Skeletal muscle cell (primary cell): ENCODE results near the gene SMAD3.
A peak's percentile ranks its signal among the peaks of the same experiment; 100 is the strongest.
"Not testable (repeated sequence)": the region's sequence is repeated elsewhere in the genome, so short reads cannot be mapped to it uniquely, and the experiment has no call there.

Experiments
- DNase-seq: peaks from one replicate; pipeline ENCODE4 v3.0.0-alpha.2; 2010; ENCODE audit warnings: low read depth
- H3K4me3 ChIP-seq: 2 replicates; pipeline ENCODE4 v1.5.1; 2011; ENCODE audit warnings: low read depth, mild to moderate bottlenecking, control low read depth, low read length, moderate library complexity

SMAD3 gene

GRCh38 chr15:67065531-67066005 lies at the start of gene SMAD3:
TSS of gene SMAD3 (plus strand) at chr15:67065602. CDS start at chr15:67066155, 553 bp downstream.
- DNase-seq, result peak; percentile 85
- H3K4me3 ChIP-seq, result peak within 1 kb of the TSS; percentile 83

GRCh38 chr15:67017311-67017710 lies 48.1 kb upstream of the SMAD3 start:
- DNase-seq, result no peak
- H3K4me3 ChIP-seq, result no peak overlapping the region

DNA sequence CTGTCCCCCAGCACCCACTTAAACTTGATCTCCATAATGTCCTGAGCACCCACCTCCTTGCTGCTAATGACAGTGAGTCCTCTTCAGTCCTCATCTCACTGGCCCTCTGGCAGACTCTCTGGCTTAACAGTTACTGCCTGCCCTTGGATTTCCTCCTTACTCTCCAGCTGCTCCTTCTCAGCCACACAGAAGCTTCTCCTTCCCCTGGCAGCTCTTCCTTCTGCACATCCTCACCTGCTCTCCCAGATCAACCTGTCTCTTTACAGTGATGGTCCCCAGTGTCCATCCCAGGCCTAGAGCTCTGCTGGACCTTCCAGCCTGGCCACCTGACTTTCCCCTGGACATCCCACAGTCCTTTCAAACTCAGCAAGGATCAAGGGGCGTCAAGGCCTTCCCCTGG lies 47.4 kb upstream of the SMAD3 start:
- no peak overlapping the region for H3K4me3 ChIP-seq
- DNase-seq, result no peak

DNA sequence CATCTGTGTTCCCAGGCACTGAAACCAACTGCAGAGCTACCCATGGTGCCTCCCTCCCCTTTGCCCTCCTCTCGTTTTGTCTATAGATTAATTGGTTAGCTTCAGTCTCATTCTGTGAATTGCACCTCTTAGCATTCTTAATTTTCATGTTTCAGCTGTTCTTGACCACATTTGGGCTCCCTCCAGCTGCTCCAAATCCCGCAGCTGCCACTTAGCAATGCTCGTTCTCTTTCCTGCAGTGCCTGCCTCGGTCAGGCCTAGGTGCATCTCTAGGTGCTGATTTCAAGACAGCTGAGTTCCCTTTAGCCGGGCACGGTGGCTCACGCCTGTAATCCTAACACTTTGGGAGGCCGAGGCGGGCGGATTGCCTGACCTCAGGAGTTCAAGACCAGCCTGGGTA lies 47.0 kb upstream of the SMAD3 start:
- DNase-seq, result no peak
- H3K4me3 ChIP-seq, result no peak overlapping the region

DNA sequence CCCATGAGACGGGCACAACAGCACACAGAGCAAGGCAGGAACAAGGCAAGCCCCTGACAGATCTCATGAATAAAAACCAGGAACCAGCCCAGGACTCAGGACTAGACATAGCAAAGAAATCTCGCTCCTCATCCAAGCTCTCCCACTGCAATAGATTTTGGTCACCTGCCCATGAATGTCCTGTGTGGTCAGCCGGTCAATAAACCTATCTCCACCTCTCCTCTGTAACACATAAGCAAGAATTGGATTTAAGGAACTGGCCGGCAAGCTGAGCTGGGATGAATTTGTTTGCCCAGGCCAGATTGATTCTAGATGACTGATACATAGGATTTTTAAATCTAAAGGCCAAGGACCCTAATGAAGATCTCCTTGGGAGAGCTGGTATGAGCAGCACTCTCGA lies 46.3 kb upstream of the SMAD3 start:
- no peak for DNase-seq
- no peak overlapping the region for H3K4me3 ChIP-seq

DNA sequence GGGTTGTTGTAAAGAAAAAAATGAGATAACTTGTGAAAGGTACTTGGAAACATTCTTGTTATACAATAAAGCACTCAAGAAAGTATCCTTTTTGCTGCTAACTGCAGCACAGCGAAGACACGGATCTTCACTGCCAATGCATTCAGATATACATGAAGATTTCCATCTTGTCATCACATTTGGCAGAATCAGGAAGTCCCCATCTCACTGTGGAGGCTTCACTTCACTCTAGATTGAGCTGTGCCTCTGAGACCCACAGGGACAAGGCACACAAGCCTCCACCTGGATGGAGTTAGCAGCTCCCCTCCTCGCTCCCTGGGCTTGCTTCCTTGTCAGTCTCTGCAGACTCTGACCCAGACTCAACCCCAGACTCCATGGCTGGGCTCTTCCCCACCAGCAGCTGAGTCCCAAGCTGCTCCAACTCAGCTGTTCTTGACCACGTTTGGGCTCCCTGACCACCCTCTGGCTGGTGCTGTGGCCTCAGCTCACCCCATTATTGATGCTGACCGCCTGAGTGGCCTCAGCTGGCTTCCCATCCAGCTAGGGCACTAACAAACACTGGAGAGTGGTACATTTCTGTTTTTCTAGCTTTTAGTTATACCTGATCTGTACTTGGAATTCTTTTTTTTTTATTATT lies 45.4 kb upstream of the SMAD3 start:
- no peak overlapping the region for H3K4me3 ChIP-seq
- no peak for DNase-seq

GRCh38 chr15:67020668-67021067 lies 44.7 kb upstream of the SMAD3 start:
- not testable (repeated sequence) for H3K4me3 ChIP-seq, DNase-seq

DNA sequence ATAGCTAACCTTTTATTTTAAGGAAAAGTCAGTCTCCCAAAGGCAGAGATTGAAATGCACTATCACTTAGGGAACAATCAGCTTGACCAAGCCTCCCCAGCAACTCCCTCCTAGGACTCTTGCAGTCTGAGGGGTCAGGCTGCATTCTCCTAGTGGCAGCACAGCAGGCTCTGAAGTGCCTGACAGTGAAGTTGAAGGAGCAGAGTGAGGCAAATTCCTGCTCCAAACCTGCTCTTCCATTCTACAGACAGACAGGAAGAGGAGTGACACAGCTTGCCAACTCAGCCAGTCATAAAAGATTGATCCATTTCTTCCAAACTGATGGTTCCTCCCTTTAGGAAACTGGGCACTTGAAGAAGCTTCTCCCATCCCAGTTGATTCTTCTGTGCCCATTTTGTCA lies 43.9 kb upstream of the SMAD3 start:
- DNase-seq, result no peak
- no peak overlapping the region for H3K4me3 ChIP-seq

- no peak overlapping the region for H3K4me3 ChIP-seq
- no peak for DNase-seq
Measured at GRCh38 chr15:67022587-67023105, 42.8 kb upstream of the SMAD3 start.

- DNase-seq, result no peak
- H3K4me3 ChIP-seq, result no peak overlapping the region
Measured at GRCh38 chr15:67023517-67024313, 41.7 kb upstream of the SMAD3 start.

GRCh38 chr15:67024314-67024997 lies 40.9 kb upstream of the SMAD3 start:
- peak; percentile 92 for DNase-seq
- no peak overlapping the region for H3K4me3 ChIP-seq

GRCh38 chr15:67024998-67025368 lies 40.4 kb upstream of the SMAD3 start:
- no peak overlapping the region for H3K4me3 ChIP-seq
- DNase-seq, result no peak

- no peak overlapping the region for H3K4me3 ChIP-seq
- DNase-seq, result no peak
Measured at GRCh38 chr15:67025719-67026609, 39.4 kb upstream of the SMAD3 start.

GRCh38 chr15:67026610-67026967 lies 38.8 kb upstream of the SMAD3 start:
- no peak for DNase-seq
- H3K4me3 ChIP-seq, result no peak overlapping the region

DNA sequence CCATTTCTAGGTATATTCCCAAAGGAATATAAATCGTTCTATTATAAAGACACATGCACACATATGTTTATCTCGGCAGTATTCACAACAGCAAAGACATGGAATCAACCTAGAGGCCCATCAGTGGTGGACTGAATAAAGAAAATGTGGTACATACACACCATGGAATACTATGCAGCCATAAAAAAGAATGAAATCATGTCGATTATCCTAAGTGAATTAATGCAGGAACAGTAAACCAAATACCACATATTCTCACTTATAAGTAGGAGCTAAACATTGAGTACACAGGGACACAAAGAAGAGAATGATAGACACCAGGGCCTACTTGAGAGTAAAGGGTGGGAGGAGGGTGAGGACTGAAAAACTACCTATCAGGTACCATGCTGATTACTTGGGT lies 37.0 kb upstream of the SMAD3 start:
- not testable (repeated sequence) for H3K4me3 ChIP-seq, DNase-seq

DNA sequence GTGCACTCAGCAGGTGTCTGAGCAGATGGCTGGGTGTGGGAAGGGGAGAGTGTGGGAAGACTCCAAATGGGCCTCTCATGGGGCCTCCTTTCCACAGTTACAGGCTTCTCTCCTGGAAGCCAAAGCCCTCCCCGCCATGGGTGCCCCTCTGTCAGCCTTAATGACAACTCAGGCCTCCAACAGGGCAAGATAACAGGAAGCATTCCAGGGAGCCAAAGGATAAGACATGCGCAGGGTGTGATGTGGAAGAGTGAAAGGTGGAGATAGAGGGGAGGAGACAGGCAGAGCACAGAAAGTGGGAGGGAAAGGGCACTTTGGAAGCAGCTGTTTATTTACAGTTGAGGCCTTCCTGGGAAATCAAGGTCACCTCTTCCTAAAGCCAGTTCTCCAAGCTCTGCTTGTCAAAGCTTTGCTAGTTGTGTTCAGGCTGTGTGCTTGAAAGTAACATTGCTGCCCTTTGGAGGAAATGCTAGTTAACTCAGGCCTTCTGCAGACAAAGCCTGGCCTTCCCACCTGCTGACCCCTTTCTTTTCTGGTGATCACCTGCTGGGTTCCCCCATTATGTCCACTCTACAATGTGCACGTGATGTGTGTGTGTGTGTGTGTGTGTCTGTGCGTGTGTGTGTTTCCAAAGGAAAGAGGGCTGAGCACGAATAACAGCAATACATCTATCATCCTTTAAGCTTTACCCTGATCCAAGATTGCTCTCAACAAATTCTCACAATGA lies 35.2 kb upstream of the SMAD3 start:
- H3K4me3 ChIP-seq, result no peak overlapping the region
- no peak for DNase-seq

DNA sequence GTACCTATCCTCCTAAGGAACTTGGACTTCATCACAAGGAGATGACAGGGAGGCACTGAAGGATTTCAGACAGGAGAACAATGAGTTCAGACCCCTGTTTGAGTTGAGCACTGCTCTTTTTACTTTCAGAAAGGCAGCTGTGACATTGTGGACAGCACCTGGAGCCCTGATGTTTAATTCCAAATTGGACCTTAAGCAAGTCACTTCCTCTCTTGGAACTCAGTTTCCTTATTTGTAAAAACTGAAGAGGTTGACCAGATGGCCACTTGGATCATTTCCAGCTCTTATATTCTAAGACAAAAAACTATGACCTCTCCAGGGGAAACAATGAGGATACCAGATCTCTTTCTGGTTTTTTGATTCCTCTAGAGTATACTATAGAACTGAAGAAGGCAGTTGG lies 34.1 kb upstream of the SMAD3 start:
- no peak for DNase-seq
- H3K4me3 ChIP-seq, result no peak overlapping the region

GRCh38 chr15:67032608-67033007 lies 32.8 kb upstream of the SMAD3 start:
- DNase-seq, result no peak
- no peak overlapping the region for H3K4me3 ChIP-seq

GRCh38 chr15:67033012-67033411 lies 32.4 kb upstream of the SMAD3 start:
- no peak for DNase-seq
- H3K4me3 ChIP-seq, result no peak overlapping the region
